Stimulated activated effector memory CD8-positive, alpha-beta T cell treated with anti-CD3 and anti-CD28 coated beads, Interleukin-12 subunit alpha, Interleukin-12 subunit beta, amount 100 ng/mL, for 72 hours (primary cell): ENCODE data around the gene FAM120AOS.
"Not testable (repeated sequence)": the region's sequence is repeated elsewhere in the genome, so short reads cannot be mapped to it uniquely, and the experiment has no call there.

ENCODE experiments used
- ATAC-seq: fragments of 150-1000 bp; cut with Tn5 transposase; 2 replicates; pipeline ENCODE4 v1.10.0; 2021
- DNase-seq, 2 donors: peaks; one replicate each; pipeline ENCODE4 v3.0.0; 2021 to 2022; ENCODE audit warnings: low spot score in 2 of 2
- H3K27ac Mint-ChIP-seq: one replicate; pipeline ENCODE4 v1.8.0; 2022; ENCODE audit warnings: mild to moderate bottlenecking, mixed read lengths
- H3K36me3 Mint-ChIP-seq: one replicate; pipeline ENCODE4 v1.8.0; 2022; ENCODE audit warnings: mild to moderate bottlenecking, mixed read lengths
- H3K4me1 Mint-ChIP-seq: one replicate; pipeline ENCODE4 v1.8.0; 2022; ENCODE audit warnings: mixed read lengths
- H3K4me3 Mint-ChIP-seq: one replicate; pipeline ENCODE4 v1.8.0; 2022; ENCODE audit warnings: mild to moderate bottlenecking, mixed read lengths
- H3K9me3 Mint-ChIP-seq: one replicate; pipeline ENCODE4 v1.8.0; 2022; ENCODE audit warnings: mixed read lengths

The FAM120AOS gene

GRCh38 chr9:93460689-93461413, 7.5 kb upstream of the FAM120AOS start:
- peak overlapping the region; percentile 32 for H3K27ac Mint-ChIP-seq
- peaks cover 16% of the 10 kb centered on the region for H3K36me3 Mint-ChIP-seq
- H3K9me3 Mint-ChIP-seq, result no peaks in the 10 kb centered on the region
- H3K4me3 Mint-ChIP-seq, result no peak overlapping the region
- DNase-seq, result no peak
- ATAC-seq, result no peak
- peaks cover 82% of the 10 kb centered on the region for H3K4me1 Mint-ChIP-seq

- Mint-ChIP-seq H3K4me3 (no peak overlapping the region), H3K4me1 (peaks cover 77% of the 10 kb centered on the region), H3K36me3 (peaks cover 27% of the 10 kb centered on the region), H3K9me3 (no peaks in the 10 kb centered on the region), H3K27ac (peak overlapping the region; percentile 23)
- DNase-seq (no peak), ATAC-seq (no peak)
Measured at GRCh38 chr9:93459432-93459847, 6.1 kb upstream of the FAM120AOS start.

DNA sequence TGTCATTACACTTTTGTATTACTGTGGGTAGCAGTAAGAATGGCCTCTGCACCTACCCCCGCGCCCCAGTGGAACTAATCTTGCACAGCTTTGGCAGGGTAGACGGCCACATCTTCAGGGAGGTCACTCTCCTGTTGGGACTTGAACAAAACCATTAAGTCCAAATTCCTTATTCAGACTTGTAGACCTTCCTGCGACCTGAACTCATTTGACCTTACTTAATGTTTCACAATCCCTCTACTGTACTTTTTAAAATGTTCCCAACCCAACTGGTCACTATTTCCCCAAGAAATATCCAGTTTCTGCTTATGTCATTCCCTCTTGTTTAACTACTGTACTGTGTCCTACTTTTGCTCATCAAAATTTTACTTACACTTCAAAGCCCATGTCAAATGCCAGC, 5.3 kb upstream of the FAM120AOS start:
- Mint-ChIP-seq H3K4me1 (peaks cover 77% of the 10 kb centered on the region), H3K36me3 (peaks cover 32% of the 10 kb centered on the region), H3K4me3 (no peak overlapping the region), H3K27ac (peak overlapping the region; percentile 23), H3K9me3 (no peaks in the 10 kb centered on the region)
- DNase-seq, result no peak
- no peak for ATAC-seq

GRCh38 chr9:93457006-93457405, 3.6 kb upstream of the FAM120AOS start:
- Mint-ChIP-seq H3K4me1 (peaks cover 67% of the 10 kb centered on the region), H3K36me3 (peaks cover 44% of the 10 kb centered on the region), H3K9me3 (no peaks in the 10 kb centered on the region), H3K4me3 (peak overlapping the region; percentile 32), H3K27ac (peak overlapping the region; percentile 75)
- DNase-seq (no peak), ATAC-seq (no peak)

DNA sequence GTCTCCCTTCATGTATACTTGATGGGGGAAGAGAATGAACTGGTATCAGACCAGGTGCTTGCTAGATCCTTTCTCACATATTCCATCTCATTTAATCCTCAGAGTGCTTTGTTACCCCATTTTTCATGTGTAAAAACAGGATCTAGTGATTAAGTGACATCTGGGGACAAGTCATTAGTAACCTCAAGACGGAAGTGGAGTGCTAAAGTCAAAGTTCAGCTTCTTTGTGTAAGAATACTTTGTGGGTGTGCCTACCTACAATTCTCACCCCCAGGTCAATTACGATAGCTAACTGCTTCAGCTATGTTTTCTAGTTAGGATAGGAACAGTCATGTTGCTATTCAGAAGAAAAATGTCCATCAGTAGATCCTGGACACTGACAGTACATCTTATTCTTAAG, 3.1 kb upstream of the FAM120AOS start:
- peak overlapping the region; percentile 75 for H3K27ac Mint-ChIP-seq
- H3K4me1 Mint-ChIP-seq, result peaks cover 67% of the 10 kb centered on the region
- no peak for DNase-seq
- H3K36me3 Mint-ChIP-seq, result peaks cover 44% of the 10 kb centered on the region
- peak overlapping the region; percentile 32 for H3K4me3 Mint-ChIP-seq
- ATAC-seq, result peak; percentile 12
- no peaks in the 10 kb centered on the region for H3K9me3 Mint-ChIP-seq

DNA sequence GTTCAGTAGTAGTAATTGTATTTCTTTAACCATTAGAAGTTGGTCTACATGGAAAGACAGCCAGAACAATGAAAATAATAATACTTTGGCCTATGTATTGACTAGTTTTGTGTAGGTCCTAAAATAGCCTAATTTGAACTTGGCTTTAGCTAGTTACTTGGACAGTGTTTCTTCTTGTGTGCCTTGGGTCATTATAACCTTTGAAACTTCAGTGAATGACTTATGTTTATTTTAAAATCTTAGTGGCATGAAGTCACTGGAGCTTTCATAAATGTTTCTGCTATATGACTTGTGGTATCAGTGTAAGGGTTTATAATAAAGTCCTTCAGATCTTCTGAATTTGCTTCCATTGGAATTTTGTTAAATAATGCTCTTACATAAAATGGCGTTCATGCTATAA, 2.6 kb upstream of the FAM120AOS start:
- peaks cover 44% of the 10 kb centered on the region for H3K36me3 Mint-ChIP-seq
- H3K27ac Mint-ChIP-seq, result peak overlapping the region; percentile 75
- no peak for ATAC-seq
- peak overlapping the region; percentile 32 for H3K4me3 Mint-ChIP-seq
- H3K4me1 Mint-ChIP-seq, result peaks cover 65% of the 10 kb centered on the region
- DNase-seq, result no peak
- H3K9me3 Mint-ChIP-seq, result no peaks in the 10 kb centered on the region

GRCh38 chr9:93452710-93453046, 703 bp downstream of the FAM120AOS start:
- ATAC-seq (peak; percentile 1), DNase-seq (no peak)
- Mint-ChIP-seq H3K9me3 (no peaks in the 10 kb centered on the region), H3K27ac (peak overlapping the region; percentile 90), H3K4me3 (peak overlapping the region; percentile 86), H3K36me3 (peaks cover 67% of the 10 kb centered on the region), H3K4me1 (peaks cover 43% of the 10 kb centered on the region)

DNA sequence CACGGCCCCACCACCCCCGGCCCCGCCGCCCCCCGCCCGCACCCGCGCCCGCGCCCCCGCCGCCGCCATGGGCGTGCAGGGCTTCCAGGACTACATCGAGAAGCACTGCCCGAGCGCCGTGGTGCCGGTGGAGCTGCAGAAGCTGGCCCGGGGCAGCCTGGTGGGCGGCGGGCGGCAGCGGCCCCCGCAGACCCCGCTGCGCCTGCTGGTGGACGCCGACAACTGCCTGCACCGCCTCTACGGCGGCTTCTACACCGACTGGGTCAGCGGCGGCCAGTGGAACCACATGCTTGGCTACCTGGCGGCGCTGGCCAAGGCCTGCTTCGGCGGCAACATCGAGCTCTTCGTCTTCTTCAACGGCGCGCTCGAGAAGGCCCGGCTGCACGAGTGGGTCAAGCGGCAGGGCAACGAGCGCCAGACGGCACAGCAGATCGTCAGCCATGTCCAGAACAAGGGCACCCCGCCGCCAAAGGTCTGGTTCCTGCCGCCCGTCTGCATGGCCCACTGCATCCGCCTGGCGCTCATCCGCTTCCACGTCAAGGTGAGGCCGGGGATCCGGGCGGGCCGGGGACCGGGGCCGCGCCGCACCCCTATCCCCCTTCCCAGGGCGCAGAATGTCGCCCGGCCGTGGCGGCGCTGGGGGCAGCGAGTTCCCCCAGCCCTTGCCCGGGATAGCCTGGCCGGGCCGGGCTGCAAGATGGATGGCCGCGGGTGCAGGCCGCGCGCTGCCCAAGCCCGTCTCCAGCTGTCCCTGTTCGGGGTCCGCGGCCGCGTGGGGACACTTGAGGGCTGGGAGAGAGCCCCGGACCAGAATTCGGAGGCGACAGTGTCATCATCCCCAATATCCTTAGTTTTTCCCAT, 1.3 kb downstream of the FAM120AOS start:
- Mint-ChIP-seq H3K9me3 (no peaks in the 10 kb centered on the region), H3K4me1 (peaks cover 43% of the 10 kb centered on the region), H3K4me3 (peak overlapping the region; percentile 86), H3K27ac (peak overlapping the region; percentile 90), H3K36me3 (peaks cover 67% of the 10 kb centered on the region)
- DNase-seq (peak; percentile 29 to 80), ATAC-seq (peak; percentile 15)

GRCh38 chr9:93450945-93451815, 2.2 kb downstream of the FAM120AOS start, which contains the start of gene FAM120A:
FAM120A (plus strand) TSS chr9:93451685; CDS start chr9:93451916, 231 bp downstream.
- DNase-seq (peak; percentile 47 to 81), ATAC-seq (peak; percentile 87)
- peak within 1 kb of the TSS; percentile 90 for H3K27ac Mint-ChIP-seq
- no peaks in the 10 kb centered on the region for H3K9me3 Mint-ChIP-seq
- H3K4me1 Mint-ChIP-seq, result peaks cover 35% of the 10 kb centered on the region
- peaks cover 76% of the 10 kb centered on the region for H3K36me3 Mint-ChIP-seq
- peak within 1 kb of the TSS; percentile 86 for H3K4me3 Mint-ChIP-seq

DNA sequence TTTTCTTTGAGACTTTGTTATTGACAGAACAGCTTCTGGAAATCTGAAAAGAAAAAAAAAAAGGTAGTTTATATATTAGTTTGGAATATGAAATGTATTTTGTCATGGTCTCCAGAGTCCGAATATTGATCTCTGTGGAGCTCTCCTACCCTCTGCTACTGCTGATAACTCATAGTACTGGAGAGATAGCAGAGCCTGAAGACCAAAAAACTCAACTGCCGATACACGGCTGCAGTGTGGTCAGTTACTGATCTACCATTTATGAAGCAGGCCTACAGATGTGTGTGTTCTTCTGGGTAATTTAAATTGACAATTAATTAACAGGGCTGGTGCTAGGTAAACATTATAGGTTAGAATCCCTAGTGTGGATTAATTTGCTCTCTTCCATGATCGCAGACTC, 5.7 kb downstream of the FAM120AOS start:
- H3K27ac Mint-ChIP-seq, result peak overlapping the region; percentile 32
- DNase-seq, result no peak
- H3K9me3 Mint-ChIP-seq, result no peaks in the 10 kb centered on the region
- ATAC-seq, result no peak
- no peak overlapping the region for H3K4me3 Mint-ChIP-seq
- H3K36me3 Mint-ChIP-seq, result peaks cover 60% of the 10 kb centered on the region
- H3K4me1 Mint-ChIP-seq, result peaks cover 14% of the 10 kb centered on the region

DNA sequence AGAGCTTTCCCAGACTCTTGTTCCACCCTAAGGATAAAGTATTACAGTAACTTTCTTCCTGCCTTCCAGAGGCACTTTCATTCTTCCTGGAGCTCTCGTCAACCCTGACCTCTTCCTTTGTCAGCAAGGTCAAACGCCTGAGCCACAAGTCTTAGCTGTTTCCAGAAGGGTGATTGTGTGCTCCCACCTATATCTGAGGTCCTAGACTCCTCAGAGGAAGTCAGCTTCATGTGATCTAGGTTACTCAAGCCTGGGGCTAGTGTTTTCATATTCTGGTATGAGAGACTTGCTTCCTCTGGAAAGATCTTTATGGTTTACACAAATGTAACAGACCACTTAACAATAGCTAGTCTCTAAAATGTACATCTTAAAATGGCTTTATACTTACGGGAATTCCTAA, 7.3 kb downstream of the FAM120AOS start:
- ATAC-seq, result no peak
- Mint-ChIP-seq H3K9me3 (no peaks in the 10 kb centered on the region), H3K27ac (peak overlapping the region; percentile 48), H3K4me3 (no peak overlapping the region), H3K36me3 (peaks cover 58% of the 10 kb centered on the region), H3K4me1 (peaks cover 14% of the 10 kb centered on the region)
- no peak for DNase-seq

DNA sequence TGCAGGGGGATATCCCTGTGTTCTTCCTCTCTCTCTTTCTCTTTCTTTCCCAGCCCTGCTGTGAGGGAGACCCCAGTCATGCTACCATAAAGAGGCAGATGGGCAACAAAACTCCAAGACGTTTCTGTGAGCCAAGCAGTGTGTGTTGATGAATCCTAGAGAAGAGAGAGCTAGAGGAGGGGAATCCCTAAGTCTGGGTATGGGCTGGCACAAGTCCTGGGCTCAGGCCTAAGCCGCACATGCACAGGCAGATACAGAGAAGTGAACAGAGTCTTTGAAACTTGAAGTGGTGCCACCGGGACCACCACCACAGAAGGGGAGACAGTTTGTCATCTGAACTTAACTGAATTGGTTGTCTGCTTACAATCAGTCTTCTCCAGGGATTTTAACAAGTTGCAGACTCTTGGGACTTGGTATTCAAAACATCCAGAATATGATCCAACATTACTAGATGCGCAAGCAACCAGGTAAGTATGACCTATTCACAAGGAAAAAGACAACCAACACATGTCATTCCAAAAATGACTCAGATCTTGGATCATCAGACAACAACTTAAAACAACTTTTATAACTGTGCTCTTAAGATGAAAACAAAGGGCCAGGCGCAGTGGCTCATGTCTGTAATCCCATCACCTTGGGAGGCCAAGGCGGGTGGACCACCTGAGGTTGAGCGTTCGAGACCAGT, 12.3 kb downstream of the FAM120AOS start:
- Mint-ChIP-seq H3K4me1 (no peaks in the 10 kb centered on the region), H3K4me3 (no peak overlapping the region), H3K27ac (peak overlapping the region; percentile 56), H3K9me3 (no peaks in the 10 kb centered on the region), H3K36me3 (peaks cover 8% of the 10 kb centered on the region)
- DNase-seq, result no peak
- ATAC-seq, result no peak

DNA sequence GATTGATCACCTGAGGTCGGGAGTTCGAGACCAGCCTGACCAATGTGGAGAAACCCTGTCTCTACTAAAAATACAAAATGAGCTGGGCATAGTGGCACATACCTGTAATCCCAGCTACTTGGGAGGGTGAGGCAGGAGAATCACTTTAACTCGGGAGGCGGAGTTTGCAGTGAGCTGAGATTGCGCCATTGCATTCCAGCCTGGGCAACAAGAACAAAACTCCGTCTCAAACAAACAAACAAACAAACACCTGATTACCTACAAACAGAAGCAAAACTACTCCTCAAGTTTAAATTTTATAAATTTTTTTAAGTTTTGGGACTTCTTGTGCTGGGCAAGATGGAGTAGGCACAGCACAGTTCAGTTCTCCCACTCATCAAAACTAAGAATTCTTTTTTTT, 14.1 kb downstream of the FAM120AOS start:
- ATAC-seq, H3K4me3 Mint-ChIP-seq, H3K36me3 Mint-ChIP-seq, H3K27ac Mint-ChIP-seq, DNase-seq, H3K4me1 Mint-ChIP-seq, H3K9me3 Mint-ChIP-seq: not testable (repeated sequence)

DNA sequence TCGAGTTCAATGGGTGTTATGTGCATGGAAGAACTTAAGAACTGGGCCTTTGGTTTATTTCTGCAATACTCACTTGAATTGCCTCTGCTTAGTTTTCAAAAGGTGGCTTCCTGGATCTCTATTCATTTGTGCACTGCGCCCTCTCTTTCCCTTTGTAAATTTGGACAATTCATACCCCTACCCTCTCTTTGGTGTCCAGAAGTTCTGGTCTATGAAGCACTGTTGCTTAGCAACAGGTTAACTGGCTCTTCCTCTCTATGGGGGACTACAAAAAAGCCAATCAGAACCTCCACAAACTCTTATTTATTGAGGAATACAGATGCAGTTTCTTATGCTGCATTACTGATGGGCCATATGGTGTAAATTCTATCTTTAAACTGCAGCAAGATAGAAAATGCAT, 15.4 kb downstream of the FAM120AOS start:
- no peaks in the 10 kb centered on the region for H3K4me1 Mint-ChIP-seq
- H3K36me3 Mint-ChIP-seq, result no peaks in the 10 kb centered on the region
- no peaks in the 10 kb centered on the region for H3K9me3 Mint-ChIP-seq
- no peak overlapping the region for H3K27ac Mint-ChIP-seq
- no peak overlapping the region for H3K4me3 Mint-ChIP-seq
- DNase-seq, result no peak
- ATAC-seq, result no peak
